AG04450 (cell line): ENCODE measurements around the gene YARS1. TPM values are rescaled to one million over a fixed set of nuclear protein-coding genes. Genes with fewer than 3 reads are reported as not detected.

Source experiments
- CTCF ChIA-PET: fragments of 300-600, 350-600 bp; formaldehyde crosslinking; extraction: SDS; loops from one replicate; lab custom pipeline; 2022; ENCODE audit warnings: antibody characterized with exemption, inconsistent platforms; lab: Charles Lee
- POLR2A ChIA-PET: fragments of 350-600 bp; formaldehyde crosslinking; extraction: SDS; loops from one replicate; lab custom pipeline; 2021; ENCODE audit warnings: antibody characterized with exemption, inconsistent platforms; lab: Yijun Ruan, JAX
- DNase-seq: peaks from one replicate; pipeline ENCODE4 v3.0.0-alpha.2; 2011; ENCODE audit warnings: low read depth, low spot score
- H3K27ac ChIP-seq: one replicate; pipeline ENCODE4 v1.5.1; 2012; ENCODE audit warnings: low read depth, low read length, control low read depth
- H3K27me3 ChIP-seq: one replicate; pipeline ENCODE4 v1.6.0; 2012; ENCODE audit warnings: low read length; ENCODE audit not compliant: control insufficient read depth, insufficient read depth
- H3K4me3 ChIP-seq: 2 replicates; pipeline ENCODE4 v1.5.1; 2011; ENCODE audit warnings: mild to moderate bottlenecking, low read depth, low read length, control low read depth
- H3K9me3 ChIP-seq: 2 replicates; pipeline ENCODE4 v1.5.1; 2012; ENCODE audit warnings: low read length; ENCODE audit not compliant: control insufficient read depth, insufficient read depth
- polyA plus RNA-seq: library from polyadenylated mRNA; depleted of rRNA; stranded (reverse); fragments of >200 nt; gene quantifications from 2 replicates; pipeline ENCODE4 v1.2.3, GENCODE V29; 2011
- TF ChIP-seq, protein P1 (sequence below): IDR thresholded peaks from 2 replicates; pipeline ENCODE4 v1.5.1; 2011; ENCODE audit warnings: low read depth, low read length, control low read depth, inconsistent platforms

Gene YARS1
- polyA plus RNA-seq, 1 experiment: 105 TPM

GRCh38 chr1:32774950-32775634 lies 42.1 kb downstream of the YARS1 start:
- Histone ChIP-seq H3K4me3 (no peak overlapping the region), H3K27ac (peak overlapping the region; percentile 57), H3K27me3 (peaks cover 2% of the 10 kb centered on the region), H3K9me3 (no peaks in the 10 kb centered on the region; the same call in 1 of the 2 replicates)
- TF ChIP-seq, protein P1, sequence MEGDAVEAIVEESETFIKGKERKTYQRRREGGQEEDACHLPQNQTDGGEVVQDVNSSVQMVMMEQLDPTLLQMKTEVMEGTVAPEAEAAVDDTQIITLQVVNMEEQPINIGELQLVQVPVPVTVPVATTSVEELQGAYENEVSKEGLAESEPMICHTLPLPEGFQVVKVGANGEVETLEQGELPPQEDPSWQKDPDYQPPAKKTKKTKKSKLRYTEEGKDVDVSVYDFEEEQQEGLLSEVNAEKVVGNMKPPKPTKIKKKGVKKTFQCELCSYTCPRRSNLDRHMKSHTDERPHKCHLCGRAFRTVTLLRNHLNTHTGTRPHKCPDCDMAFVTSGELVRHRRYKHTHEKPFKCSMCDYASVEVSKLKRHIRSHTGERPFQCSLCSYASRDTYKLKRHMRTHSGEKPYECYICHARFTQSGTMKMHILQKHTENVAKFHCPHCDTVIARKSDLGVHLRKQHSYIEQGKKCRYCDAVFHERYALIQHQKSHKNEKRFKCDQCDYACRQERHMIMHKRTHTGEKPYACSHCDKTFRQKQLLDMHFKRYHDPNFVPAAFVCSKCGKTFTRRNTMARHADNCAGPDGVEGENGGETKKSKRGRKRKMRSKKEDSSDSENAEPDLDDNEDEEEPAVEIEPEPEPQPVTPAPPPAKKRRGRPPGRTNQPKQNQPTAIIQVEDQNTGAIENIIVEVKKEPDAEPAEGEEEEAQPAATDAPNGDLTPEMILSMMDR: no peak
- CTCF ChIA-PET: interaction anchor here (0.6 to 9.6 kb wide), 12 partner anchors 8 to 375 kb away, joined by 3 to 133 read pairs (median 4); no protein-coding TSS in a partner anchor
- DNase-seq: no peak
- POLR2A ChIA-PET: interaction anchor here (0.8 to 1.4 kb wide), 2 partner anchors 63 to 71 kb away, joined by 3 to 7 read pairs; no protein-coding TSS in a partner anchor

- TF ChIP-seq, protein P1: no peak
- Histone ChIP-seq H3K27ac (peak overlapping the region; percentile 31), H3K4me3 (no peak overlapping the region), H3K27me3 (peaks cover 2% of the 10 kb centered on the region), H3K9me3 (no peaks in the 10 kb centered on the region; the same call in 1 of the 2 replicates)
- ChIA-PET CTCF (interaction anchor here (0.7 to 9.6 kb wide), 14 partner anchors 9 to 374 kb away, joined by 3 to 133 read pairs (median 6); no protein-coding TSS in a partner anchor), POLR2A (interaction anchor here (0.8 to 1.4 kb wide), 2 partner anchors 62 to 71 kb away, joined by 3 to 7 read pairs; no protein-coding TSS in a partner anchor)
- no peak for DNase-seq
These were observed 42.7 kb downstream of the YARS1 start for GRCh38 chr1:32774464-32774808.

GRCh38 chr1:32773764-32774463 lies 43.2 kb downstream of the YARS1 start:
- Histone ChIP-seq H3K27me3 (peaks cover 2% of the 10 kb centered on the region), H3K9me3 (no peaks in the 10 kb centered on the region; the same call in 1 of the 2 replicates), H3K27ac (peak overlapping the region; percentile 31), H3K4me3 (no peak overlapping the region)
- POLR2A ChIA-PET: interaction anchor here (1.1 to 2.4 kb wide), 4 partner anchors 61 to 254 kb away, joined by 3 to 13 read pairs (median 6); partner anchors contain the start of gene SYNC
- no peak for DNase-seq
- TF ChIP-seq, protein P1: no peak
- CTCF ChIA-PET: interaction anchor here (0.6 to 9.6 kb wide), 22 partner anchors 9 to 373 kb away, joined by 3 to 133 read pairs (median 5); no protein-coding TSS in a partner anchor

DNA sequence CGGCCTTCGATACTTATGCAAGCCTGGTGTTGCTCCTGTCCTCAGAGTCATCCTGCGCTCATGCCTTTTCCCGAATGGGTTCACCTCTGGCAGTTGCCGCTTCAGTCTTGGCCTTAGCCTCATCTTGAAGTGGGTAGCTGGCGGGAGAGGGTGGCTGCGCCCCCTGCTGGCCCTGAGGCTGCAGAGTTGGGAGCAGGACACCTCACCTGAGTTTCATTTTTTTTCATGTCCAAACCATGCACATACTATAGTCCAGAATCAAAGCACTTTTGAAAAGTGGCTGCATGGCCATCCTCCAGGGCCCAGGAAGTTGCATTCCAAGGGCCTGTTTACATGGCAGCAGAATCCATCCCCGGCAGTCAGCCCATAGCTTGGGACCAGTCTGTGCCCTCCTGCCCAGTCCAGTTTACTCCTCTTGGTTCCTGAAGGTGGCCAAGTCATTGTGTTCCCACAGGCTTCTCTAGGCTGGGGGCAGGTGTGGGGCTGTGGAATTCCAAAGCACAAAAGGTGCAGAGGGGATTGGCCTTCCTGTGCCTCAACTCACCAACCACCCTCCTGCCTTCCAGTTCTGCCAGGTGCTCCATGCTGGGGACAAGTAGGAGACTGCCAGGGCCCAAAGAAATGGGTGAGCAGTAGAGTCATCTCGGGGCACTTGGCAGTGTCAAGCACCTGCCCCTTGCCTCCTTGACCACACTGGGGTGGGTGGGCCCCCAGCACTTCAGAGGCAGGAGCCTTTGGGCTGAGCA lies 44.0 kb downstream of the YARS1 start:
- peak; percentile 47 for DNase-seq
- Histone ChIP-seq H3K27ac (no peak overlapping the region), H3K9me3 (no peaks in the 10 kb centered on the region; the same call in 1 of the 2 replicates), H3K4me3 (no peak overlapping the region), H3K27me3 (peaks cover 2% of the 10 kb centered on the region)
- CTCF ChIA-PET: interaction anchor here (0.6 to 9.6 kb wide), 20 partner anchors 8 to 373 kb away, joined by 3 to 133 read pairs (median 5); no protein-coding TSS in a partner anchor
- POLR2A ChIA-PET: interaction anchor here (0.6 to 2.4 kb wide), 4 partner anchors 37 to 253 kb away, joined by 3 to 13 read pairs (median 6); partner anchors contain the start of gene SYNC
- TF ChIP-seq, protein P1: peak; percentile 97
